ENCODE data around the gene KDM1B.
"Not testable (repeated sequence)": the region's sequence is repeated elsewhere in the genome, so short reads cannot be mapped to it uniquely, and the experiment has no call there.

Gene KDM1B

DNA sequence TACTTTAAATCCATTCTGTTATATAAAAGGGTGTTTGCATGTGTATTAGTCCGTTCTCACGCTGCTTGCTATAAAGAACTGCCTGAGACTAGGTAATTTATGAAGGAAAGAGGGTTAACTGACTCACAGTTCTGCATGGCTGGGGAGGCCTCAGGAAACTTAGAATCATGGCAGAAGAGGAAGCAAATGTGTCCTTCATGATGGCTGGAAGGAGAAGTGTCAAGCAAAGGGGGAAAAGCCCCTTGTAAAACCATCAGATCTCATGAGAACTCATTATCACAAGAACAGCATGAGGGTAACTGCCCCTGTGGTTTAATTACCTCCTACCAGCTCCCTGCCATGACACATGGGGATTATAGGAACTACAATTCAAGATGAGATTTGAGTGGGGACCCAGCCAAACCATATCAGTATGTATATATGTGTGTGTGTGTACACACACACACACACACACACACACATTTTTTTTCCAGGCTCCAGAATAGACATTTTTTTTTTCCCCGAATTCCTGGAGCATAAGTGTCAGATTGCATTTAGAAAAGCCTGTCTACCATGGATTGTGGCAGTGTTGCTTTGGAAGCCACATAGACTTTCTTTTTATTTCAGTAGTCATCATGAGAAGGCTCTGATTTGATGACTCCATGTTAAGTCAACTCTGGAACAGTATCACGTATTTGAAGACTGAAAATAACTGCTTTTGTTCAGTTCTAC lies 31.5 kb downstream of the KDM1B start:
- DNase-seq (ENCODE audit: low read depth in 2 of 2) = no peak

DNA sequence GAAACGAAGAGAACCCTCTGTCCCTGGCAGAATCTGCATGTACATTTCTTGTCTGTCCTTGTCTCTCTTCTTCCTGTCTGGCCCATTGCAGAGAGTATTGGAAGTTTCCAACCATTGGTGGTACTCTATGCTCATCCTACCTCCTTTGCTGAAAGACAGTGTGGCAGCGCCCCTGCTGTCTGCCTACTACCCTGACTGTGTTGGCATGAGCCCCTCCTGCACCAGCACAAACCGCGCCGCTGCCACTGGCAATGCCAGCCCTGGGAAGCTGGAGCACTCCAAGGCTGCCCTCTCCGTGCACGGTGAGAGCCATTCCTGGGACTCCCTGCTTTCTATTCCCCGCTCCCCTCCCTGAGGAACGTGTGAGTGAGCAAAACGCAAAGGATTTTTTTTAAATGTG lies 32.5 kb downstream of the KDM1B start:
- no peak for DNase-seq (ENCODE audit: low read depth in 2 of 2)

DNA sequence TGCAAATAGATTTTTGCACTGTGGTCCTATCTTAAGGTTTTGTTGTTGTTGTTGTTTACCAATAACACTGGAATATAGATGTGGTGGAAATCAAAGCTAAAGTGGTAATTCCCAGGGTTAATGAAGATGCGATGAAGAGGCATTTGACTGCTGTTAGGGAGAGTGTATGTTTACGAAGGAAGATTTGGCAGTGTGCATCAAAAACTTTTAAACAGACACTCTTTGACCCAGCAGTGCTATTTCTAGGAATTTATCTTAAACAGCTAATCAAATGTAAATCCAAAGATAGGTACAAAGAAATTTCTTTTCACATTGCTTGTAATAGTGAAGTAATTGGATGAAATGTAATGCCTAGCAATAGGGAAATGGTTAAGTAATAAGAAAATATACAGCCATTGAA lies 34.0 kb downstream of the KDM1B start:
- no peak for DNase-seq (ENCODE audit: low read depth in 2 of 2)

DNA sequence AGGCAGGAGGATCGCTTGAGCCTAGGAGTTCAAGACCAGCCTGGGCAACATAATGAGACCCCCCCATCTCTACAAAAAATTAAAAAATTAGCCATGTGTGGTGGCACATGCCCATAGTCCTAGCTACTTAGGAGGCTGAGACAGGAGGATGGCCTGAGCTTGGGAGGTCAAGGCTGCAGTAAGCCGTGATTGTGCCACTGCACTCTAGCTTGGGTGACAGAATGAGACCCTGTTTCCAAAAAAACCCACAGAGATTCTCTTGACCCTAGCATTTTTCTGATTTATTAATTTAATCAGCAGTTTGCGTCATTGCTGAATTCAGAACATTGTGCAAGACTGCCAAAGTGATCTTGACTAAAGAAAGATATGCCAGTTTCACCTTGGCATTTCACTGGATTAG lies 36.8 kb downstream of the KDM1B start:
- DNase-seq (ENCODE audit: low read depth in 2 of 2) = no peak

DNA sequence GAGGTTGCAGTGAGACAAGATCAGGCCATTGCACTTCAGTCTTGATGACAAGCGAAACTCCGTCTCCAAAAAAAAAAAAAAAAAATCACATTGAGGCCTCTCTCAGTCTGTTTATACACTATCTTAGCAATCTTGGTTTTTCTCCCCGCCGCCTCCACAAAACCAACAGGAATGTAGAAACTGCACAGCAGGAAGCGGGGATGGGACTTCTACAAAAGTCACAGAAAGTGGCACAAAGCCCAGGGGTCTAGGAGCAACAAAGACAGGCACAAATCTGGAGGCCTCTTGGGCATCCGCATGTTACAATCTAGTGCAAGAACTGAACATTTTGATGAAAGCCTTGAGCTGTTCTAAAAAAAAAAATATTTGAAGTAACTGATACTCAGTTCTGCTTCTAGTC lies 48.6 kb downstream of the KDM1B start:
- DNase-seq (ENCODE audit: low read depth in 2 of 2) = no peak

DNA sequence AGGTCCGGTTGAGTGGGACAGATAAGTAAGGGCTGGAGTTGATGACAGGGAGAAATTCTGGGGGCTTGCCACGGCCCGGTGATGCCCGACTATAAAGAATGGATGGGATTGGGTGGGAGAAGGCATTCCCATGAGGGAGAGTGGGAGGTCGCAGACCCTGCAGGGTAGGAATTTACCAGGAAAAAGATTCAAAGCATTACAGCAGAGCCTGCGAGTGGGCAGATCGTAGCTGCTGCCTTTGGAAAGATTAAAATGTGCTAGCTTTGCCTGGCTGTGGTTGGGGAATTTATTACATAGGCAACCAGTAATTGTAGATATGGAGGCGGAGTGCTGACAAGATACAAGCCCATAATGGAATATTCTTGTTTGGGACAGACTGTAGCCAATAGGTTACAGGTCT lies 49.5 kb downstream of the KDM1B start:
- no peak for DNase-seq (ENCODE audit: low read depth in 2 of 2)

DNA sequence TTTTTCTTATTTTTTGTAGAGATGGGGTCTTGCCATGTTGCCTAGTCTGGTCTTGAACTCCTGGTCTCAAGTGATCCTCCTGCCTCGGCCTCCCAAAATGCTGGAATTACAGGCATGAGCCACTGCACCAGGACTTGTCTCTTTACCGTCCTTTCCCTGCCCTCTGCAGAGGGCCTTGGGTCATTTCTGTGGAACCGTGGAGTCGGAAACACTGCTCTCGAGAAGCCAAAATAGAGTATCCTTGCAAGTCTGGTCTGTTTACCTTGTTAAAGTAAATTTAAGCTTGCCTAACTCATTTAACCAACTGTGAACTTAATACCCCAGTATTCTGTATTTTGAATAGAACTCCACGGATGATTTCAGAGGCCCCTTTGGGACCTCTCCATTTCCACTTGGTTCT lies 51.4 kb downstream of the KDM1B start:
- no peak for DNase-seq (ENCODE audit: low read depth in 2 of 2)

DNA sequence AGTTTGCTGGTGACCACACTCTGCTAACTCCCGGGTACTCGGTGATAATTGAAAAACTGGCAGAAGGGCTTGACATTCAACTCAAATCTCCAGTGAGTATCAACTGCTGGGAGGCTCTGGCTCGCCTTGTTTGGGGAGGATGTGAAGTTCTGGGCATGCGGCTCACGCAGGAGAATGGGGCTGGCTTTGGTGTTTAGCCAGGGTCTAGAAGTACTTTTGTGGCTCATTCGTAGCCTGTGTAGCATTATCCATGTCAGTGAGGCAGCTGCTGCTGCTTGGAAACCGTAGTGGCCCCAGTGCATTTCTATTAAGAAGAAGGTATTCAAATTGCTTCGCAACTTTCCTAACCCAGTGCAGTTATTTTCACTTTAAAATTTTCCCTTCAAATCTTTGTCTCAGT lies 52.2 kb downstream of the KDM1B start:
- DNase-seq (ENCODE audit: low read depth in 2 of 2) = no peak

DNA sequence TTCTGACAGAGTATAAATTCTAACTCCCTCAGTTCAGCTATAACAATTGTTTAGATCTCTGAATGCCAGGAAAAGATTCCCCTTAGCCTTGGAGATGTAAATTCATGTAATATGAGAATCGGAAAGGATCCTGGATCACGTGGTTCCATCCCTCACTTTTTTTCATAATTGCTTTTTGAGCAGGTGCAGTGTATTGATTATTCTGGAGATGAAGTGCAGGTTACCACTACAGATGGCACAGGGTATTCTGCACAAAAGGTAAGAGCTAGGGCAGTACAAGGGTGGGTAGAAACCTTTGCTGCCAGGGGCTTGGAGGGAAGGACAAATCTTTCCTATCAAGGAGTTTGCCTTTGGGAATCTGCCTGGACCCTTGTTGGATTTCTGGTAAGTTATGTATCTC lies 52.7 kb downstream of the KDM1B start:
- DNase-seq (ENCODE audit: low read depth in 2 of 2) = no peak

DNA sequence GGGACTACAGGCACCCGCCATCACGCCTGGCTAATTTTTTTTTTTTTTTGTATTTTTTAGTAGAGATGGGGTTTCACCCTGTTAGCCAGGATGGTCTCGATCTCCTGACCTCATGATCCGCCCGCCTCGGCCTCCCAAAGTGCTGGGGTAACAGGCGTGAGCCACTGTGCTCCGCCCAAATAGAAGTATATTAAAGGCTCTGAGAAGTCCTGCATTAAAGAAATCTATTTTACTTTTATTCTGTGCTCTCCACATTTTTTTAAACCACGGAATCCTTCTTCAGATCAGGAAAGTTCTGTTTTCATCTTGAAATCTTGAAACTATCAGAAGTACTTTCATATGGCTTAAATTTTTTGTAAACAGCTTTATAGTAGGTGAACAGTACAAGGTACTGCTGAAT lies 53.6 kb downstream of the KDM1B start:
- DNase-seq (ENCODE audit: low read depth in 2 of 2) = not testable (repeated sequence)

DNA sequence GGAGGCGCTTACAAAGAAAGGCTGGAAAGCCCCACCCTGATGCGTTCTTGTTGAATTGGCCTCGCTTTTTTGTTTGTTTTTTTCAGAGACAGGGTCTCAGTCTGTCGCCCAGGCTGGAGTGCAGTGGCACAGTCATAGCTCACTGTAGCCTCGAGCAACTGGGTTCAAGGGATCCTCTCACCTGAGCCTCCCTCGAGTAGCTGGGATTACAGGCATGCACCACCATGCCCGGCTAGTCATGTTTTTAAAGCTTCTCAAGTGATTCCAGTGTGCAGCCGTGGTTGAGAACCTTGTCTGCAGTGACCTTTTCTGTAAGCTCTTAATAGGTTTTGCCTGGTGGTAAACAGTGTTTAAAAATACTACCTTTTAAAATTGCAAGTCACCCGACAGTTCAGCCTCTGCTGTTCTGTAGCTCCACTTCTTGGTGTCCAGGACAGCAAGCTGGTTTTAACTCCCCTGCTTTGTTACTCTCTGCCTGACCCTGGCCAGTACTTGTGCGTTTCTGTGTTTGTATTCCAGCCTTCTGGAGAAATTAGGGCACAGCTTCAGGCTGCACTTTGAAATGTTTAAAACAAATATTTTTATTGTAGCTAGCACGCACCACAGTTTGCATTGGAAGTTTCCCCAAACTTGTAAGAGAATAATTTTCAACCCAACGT lies 54.4 kb downstream of the KDM1B start:
- DNase-seq (ENCODE audit: low read depth in 2 of 2) = no peak

DNA sequence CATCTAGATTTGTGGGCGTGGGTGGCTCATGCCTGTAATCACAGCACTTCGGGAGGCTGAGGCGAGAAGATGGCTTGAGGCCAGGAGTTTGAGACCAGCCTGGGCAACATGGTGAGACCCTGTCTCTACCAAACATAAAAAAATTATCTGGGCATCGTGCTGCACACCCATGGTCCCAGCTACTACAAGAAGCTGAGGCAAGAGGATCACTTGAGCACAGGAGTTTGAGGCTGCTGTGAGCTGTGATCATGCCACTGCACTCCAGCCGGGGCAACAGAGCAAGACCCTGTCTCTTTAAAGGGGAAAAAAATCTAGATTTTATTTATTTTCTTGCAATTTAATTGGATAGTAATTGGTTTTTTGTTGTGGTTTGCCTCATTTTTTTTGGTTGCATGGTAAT lies 55.5 kb downstream of the KDM1B start:
- no peak for DNase-seq (ENCODE audit: low read depth in 2 of 2)

DNA sequence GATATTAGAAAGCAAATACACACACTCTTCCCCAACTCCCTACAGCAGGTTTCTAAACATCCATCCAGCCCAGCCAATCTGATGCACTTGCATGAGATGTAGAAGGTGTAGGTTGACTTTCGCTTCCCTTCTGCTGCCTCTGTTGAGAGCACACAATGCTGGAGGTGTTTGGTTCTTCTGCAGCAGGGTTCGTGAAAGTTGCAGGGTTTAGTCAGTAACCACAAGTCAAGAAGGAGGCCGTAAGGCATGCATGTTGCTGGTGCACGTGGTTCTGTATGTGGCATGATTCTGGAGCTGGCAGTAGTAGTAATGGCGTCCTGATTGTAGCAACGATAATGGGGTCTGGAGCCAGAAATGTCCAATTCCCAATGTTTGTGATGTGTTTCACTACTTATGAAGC lies 56.1 kb downstream of the KDM1B start:
- DNase-seq (ENCODE audit: low read depth in 2 of 2) = no peak

DNA sequence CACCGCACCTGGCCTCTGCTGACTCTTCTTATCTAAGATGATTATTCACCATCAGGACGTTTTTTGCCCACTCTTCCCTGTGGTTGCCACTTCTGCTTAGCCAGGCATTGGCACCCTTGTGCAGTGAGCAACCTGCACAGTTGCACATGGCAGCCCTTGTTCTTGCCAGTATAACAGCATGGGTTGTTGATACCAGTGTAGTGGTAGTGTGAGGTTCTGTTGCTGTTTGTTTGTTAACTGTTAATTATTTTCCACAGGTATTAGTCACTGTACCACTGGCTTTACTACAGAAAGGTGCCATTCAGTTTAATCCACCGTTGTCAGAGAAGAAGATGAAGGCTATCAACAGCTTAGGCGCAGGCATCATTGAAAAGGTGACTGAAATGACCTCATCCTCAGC lies 57.0 kb downstream of the KDM1B start:
- DNase-seq (ENCODE audit: low read depth in 2 of 2) = no peak

DNA sequence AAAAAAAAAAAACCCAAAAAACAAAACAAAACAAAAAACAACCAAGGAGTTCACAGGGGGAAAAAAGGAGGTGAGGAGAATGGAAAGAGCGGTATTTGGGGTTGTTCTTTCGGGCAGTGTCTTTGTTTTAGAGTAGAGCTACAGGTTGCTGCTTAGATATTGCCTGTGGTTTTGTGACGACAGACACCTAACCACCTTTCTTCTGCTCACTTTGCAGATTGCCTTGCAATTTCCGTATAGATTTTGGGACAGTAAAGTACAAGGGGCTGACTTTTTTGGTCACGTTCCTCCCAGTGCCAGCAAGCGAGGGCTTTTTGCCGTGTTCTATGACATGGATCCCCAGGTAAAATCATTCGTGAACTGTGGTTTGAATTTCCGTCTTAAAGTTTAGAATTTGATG lies 58.2 kb downstream of the KDM1B start:
- no peak for DNase-seq (ENCODE audit: low read depth in 2 of 2)

DNA sequence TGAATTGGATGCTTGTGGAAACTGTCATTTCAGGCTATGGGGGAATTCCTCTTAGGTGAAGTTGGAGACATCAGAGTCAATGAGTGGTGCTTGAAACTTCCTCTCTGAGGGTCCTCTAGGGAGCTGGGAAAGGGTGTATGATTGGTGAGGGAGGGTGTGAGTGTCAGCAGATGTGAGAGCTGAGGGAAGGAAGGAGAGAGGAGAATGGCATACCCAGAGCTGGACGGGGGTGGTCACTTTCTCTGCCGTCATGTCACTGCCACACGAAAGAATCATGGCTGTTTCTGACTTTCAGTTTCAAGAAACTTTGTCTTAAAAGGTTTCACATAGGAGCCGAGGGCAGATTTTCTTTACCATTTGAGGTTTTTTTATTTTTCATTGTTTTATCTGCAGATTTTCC lies 58.8 kb downstream of the KDM1B start:
- no peak for DNase-seq (ENCODE audit: low read depth in 2 of 2)

DNA sequence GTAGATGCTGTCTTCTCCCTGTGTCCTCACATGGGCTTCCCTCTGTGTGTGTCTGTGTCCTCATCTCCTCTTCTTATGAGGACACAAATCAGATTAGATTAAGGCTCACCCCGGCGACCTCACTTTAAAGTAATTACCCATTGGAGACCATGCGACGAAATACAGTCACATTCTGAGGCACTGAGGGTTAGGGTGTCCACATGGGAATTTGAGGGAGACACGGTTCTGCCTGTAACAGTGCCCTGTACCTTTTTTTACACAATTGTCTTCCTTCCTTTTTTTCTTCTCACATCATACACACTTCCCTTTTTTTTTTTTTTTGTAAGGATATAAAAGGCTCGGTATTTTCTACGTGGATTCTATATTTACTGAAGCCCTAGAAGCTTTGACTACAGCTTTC lies 60.2 kb downstream of the KDM1B start:
- no peak for DNase-seq (ENCODE audit: low read depth in 2 of 2)

DNA sequence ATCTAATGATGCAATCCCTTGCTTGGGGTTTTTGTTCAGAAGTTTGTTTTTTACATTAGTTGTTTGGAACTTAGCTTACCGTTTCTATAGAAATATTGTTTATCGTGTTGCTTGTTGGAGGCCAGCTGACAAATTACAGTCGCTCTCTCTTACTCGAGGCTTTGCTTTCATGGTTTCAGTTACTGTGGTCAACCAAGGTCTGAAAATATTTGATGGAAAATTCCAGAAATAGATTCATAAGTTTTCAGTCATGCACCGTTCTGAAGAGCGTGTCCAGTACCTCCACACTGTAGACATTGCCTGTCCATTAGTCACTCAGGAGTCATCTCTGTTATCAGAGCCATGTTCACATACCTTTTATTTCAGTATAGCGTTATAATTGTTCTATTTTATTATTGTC lies 61.2 kb downstream of the KDM1B start:
- DNase-seq (ENCODE audit: low read depth in 2 of 2) = peak; percentile 38 to 43

DNA sequence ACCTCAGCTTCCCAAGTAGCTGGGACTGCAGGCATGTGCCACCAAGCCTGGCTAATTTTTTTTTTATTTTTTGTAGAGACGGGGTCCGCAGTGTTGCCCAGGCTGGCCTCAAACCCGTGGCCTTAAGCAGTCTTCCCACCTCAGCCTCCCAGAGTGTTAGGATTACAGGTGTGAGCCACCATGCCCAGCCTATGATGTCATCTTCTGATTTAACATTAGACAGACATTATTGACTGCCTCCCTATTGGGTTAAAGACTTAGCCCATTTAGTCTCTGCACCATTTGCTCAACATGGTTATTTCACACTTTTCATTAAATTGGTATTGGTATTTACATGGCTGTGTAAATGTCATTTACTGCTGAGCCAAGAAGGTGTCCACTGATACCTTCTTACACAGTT lies 63.0 kb downstream of the KDM1B start:
- no peak for DNase-seq (ENCODE audit: low read depth in 2 of 2)

DNA sequence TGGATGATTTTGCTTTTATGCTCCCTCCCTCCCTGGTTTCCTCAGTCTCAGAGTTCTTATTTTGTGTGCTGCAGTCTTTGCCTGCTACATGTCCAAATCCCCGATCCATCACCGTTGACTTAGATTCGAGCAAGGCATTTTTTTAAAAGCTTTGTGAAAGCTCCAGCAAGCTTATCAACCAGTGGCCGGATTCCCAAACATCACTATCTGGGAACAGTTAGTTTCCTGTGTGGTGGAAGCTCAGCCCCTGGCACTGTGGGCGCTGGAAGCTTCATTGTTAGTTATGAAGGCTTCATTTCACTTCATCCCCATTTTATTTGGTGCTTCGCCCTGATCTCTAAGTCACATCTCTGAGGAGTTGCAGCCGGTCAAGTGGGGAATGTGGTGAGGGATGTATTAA lies 64.4 kb downstream of the KDM1B start:
- no peak for DNase-seq (ENCODE audit: low read depth in 2 of 2)

DNA sequence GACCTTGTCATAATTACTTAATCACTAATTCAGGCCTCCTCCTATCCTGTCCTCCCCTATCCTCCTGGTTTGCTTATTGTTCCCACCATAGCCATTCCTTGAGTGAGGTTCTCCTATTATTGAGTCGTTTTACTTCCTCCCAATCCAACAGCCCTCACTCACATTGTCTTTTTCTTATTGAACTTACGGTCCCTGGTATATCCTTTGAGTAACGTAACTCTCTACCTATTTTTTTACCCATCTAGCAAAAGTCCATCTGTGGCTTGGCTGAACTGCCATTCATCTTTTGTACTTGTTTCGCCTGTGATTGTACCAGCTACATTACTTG lies 66.0 kb downstream of the KDM1B start:
- DNase-seq (ENCODE audit: low read depth in 2 of 2) = no peak

DNA sequence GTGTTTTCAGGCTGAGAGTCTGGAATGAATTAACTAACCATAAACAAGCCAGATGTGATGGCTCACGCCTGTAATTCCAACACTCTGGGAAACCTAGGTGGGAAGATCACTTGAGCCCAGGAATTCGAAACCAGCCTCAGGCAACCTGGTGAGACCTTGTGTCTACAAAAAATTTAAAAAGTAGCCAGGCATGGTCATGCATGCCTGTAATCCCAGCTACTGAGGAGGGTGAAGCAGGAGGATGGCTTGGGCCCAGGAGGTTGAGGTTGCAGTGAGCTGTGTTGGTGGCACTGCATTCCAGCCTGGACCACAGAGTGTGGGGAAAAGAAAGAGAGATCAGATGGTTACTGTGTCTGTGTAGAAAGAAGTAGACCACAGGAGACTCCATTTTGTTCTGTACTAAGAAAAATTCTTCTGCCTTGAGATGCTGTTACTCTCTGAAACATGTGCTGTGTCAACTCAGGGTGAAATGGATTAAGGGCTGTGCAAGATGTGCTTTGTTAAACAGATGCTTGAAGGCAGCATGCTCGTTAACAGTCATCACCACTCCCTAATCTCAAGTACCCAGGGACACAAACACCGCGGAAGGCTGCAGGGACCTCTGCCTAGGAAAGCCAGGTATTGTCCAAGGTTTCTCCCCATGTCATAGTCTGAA lies 71.4 kb downstream of the KDM1B start:
- peak; percentile 97 to 98 for DNase-seq (ENCODE audit: low read depth in 2 of 2)

DNA sequence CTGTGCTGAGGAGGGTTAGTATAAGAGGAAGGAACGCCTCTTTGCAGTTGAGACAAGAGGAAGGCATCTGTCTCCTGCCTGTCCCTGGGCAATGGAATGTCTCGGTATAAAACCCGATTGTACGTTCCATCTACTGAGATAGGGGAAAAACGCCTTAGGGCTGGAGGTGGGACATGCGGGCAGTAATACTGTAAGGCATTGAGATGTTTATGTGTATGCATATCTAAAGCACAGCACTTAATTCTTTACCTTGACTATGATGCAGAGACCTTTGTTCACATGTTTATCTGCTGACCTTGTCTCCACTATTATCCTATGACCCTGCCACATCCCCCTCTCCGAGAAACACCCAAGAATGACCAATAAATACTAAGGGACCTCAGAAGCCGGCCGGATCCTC lies 71.9 kb downstream of the KDM1B start:
- DNase-seq (ENCODE audit: low read depth in 2 of 2) = not testable (repeated sequence)

DNA sequence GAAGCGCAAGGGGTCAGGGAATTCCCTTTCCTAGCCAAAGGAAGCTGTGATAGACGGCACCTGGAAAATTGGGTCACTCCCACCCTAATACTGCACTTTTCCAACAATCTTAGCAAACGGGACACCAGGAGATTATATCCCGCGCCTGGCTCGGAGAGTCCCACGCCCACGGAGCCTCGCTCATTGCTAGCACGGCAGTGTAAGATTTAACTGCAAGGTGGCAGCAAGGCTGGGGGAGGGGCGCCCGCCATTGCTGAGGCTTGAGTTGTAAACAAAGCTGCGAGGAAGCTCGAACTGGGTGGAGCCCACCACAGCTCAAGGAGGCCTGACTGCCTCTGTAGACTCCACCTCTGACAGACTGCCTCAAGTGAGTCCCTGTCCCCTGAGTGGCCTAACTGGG lies 73.4 kb downstream of the KDM1B start:
- DNase-seq (ENCODE audit: low read depth in 2 of 2) = not testable (repeated sequence)

Data from fibroblast of skin of left quadriceps (primary cell).